K562 (cell line): ENCODE data around the gene ARHGEF7. TPM values are rescaled to one million over a fixed set of nuclear protein-coding genes. Genes with fewer than 3 reads are reported as not detected.

Source experiments
- ATAC-seq: fragments of 200-7000 bp; cut with Tn5 transposase; 3 replicates; pipeline ENCODE4 v1.9.1; 2020; ENCODE audit warnings: moderate library complexity
- BruUV-seq: library from RNA; stranded (reverse); fragments of 400-500 nt; replicated peaks from 2 replicates; lab custom pipeline; 2021; lab: Mats Ljungman, UMichigan
- CTCF ChIA-PET: fragments of 300-600 bp; formaldehyde crosslinking; extraction: SDS; loops from one replicate; lab custom pipeline; 2021; ENCODE audit warnings: low intra/inter-chr PET ratio; lab: Yijun Ruan, JAX
- POLR2A ChIA-PET: fragments of 300-600, 350-650 bp; sonication (Branson Sonifier 250); formaldehyde crosslinking; extraction: SDS; loops from one replicate; lab custom pipeline; 2021; ENCODE audit warnings: antibody characterized with exemption, inconsistent platforms; lab: Yijun Ruan, JAX
- DNase-seq, 4 experiments: peaks; one replicate each; pipeline versions ENCODE4 v3.0.0 to v3.0.0-alpha.2; 2011 to 2018; ENCODE audit warnings: low spot score in 3 of 4, mixed read lengths in 3 of 4; ENCODE audit errors: extremely low read depth in 1 of 4
- FAIRE-seq: peaks from 2 replicates; lab custom pipeline; 2011; peaks lifted over from hg19 to GRCh38; lab: Jason Lieb, UNC
- H2AFZ ChIP-seq: 2 replicates; pipeline ENCODE4 v1.6.0; 2011; ENCODE audit warnings: low read depth, low read length, control low read depth, inconsistent platforms
- H3K27ac ChIP-seq: fragments of 200-600 bp; 3 replicates; pipeline ENCODE4 v1.8.0; 2011; ENCODE audit warnings: low read depth, mild to moderate bottlenecking, control low read depth, inconsistent platforms, low read length, moderate library complexity, mixed read lengths; ENCODE audit errors: extremely low read depth
- H3K27me3 ChIP-seq, 2 experiments: fragments of 300-600 bp in 1 of 2; 2 replicates in 1 of 2; 3 replicates in 1 of 2; pipeline versions ENCODE4 v1.6.0 to v1.8.0; 2011; ENCODE audit warnings: inconsistent platforms in 2 of 2, low read length in 2 of 2, mild to moderate bottlenecking in 1 of 2, mixed read lengths in 1 of 2, moderate library complexity in 1 of 2; ENCODE audit not compliant: control insufficient read depth in 2 of 2, insufficient read depth in 2 of 2
- H3K36me3 ChIP-seq: fragments of 300-600 bp; 3 replicates; pipeline ENCODE4 v1.8.0; 2011; ENCODE audit warnings: mild to moderate bottlenecking, low read length, inconsistent platforms; ENCODE audit not compliant: control insufficient read depth, insufficient read depth
- H3K4me1 ChIP-seq, 2 experiments: fragments of 200-600 bp in 1 of 2; replicated peaks in 1 of 2; 2 replicates in 1 of 2; 3 replicates in 1 of 2; pipeline versions ENCODE4 v1.5.1 to v1.8.0; 2011; ENCODE audit warnings: inconsistent platforms in 2 of 2, low read length in 2 of 2, mild to moderate bottlenecking in 1 of 2, mixed read lengths in 1 of 2, moderate library complexity in 1 of 2; ENCODE audit not compliant: control insufficient read depth in 2 of 2, insufficient read depth in 2 of 2
- H3K4me2 ChIP-seq: 2 replicates; pipeline ENCODE4 v1.6.1; 2011; ENCODE audit warnings: low read length, control low read depth, inconsistent platforms, mixed read lengths; ENCODE audit not compliant: insufficient read depth
- H3K4me3 ChIP-seq: fragments of 200-600 bp; sonication (generic), shearing (Covaris generic); 2 replicates; pipeline ENCODE4 v1.5.1; 2016; ENCODE audit warnings: control low read depth, inconsistent platforms
- H3K79me2 ChIP-seq: fragments of 200-600 bp; 3 replicates; pipeline ENCODE4 v1.8.0; 2011; ENCODE audit warnings: low read length, inconsistent platforms; ENCODE audit not compliant: control insufficient read depth, insufficient read depth
- H3K9ac ChIP-seq, 2 experiments: 2 replicates each; pipeline versions ENCODE4 v1.6.0 to v1.6.1; 2011; ENCODE audit warnings: low read depth in 2 of 2, low read length in 2 of 2, control low read depth in 1 of 2, inconsistent platforms in 1 of 2, mild to moderate bottlenecking in 1 of 2, mixed read lengths in 1 of 2; ENCODE audit not compliant: insufficient read depth in 1 of 2
- H3K9me1 ChIP-seq: one replicate; pipeline ENCODE4 v1.6.0; 2011; ENCODE audit warnings: inconsistent platforms, mild to moderate bottlenecking, low read length, moderate library complexity; ENCODE audit not compliant: control insufficient read depth, insufficient read depth
- H3K9me3 ChIP-seq: replicated peaks from 2 replicates; pipeline ENCODE4 v1.5.1; 2011; ENCODE audit warnings: low read depth, low read length, inconsistent platforms; ENCODE audit not compliant: control insufficient read depth, insufficient read depth
- H4K20me1 ChIP-seq: replicated peaks from 2 replicates; pipeline ENCODE4 v1.6.1; 2011; ENCODE audit warnings: low read length, inconsistent platforms, mixed read lengths; ENCODE audit not compliant: control insufficient read depth, insufficient read depth
- TRIM25 ChIP-seq: fragments of 450-650 bp; IDR thresholded peaks from 2 replicates; pipeline ENCODE4 v1.7.0; 2016; ENCODE audit warnings: borderline replicate concordance
- ZEB2 ChIP-seq: fragments of 450-650 bp; IDR thresholded peaks from 2 replicates; pipeline ENCODE4 v1.6.1; 2016
- ZNF586 ChIP-seq: fragments of 450-650 bp; formaldehyde crosslinking; conservative IDR thresholded peaks from 2 replicates; pipeline ENCODE4 v1.4.0; 2020; ENCODE audit warnings: mild to moderate bottlenecking, moderate library complexity
- WGBS: fragments of 100-300 bp; shearing (Covaris generic); methylation state at CpG from one replicate; pipeline ENCODE4 v1.1.6; 2016; ENCODE audit warnings: low coverage, mixed read lengths; ENCODE audit not compliant: insufficient coverage; ENCODE audit errors: missing lambda C conversion rate; 5-methylcytosine and 5-hydroxymethylcytosine counted together
- in situ Hi-C: fragments of 300-500 bp; cut with MboI; formaldehyde crosslinking; loops from 4 replicates; pipeline ENCODE4 v1.15.0; 2018; ENCODE audit warnings: inconsistent platforms, mixed read lengths
- intact Hi-C: fragments of 100-400 bp; cut with micrococcal nuclease; formaldehyde crosslinking; loops from 2 replicates; pipeline ENCODE4 v1.14.2; 2022
- polyA plus RNA-seq, 8 experiments: library from polyadenylated mRNA; depleted of rRNA in 4 of 8; stranded (reverse) in 5 of 8; unstranded in 3 of 8; fragments of >200 nt; fragmentation: Nextera tagmentation in 2 of 8; fragmentation: Illumina TruSeq in 1 of 8; extraction: Ambion mirVana in 2 of 8; extraction: Trizol in 1 of 8; gene quantifications; 2 replicates each; pipeline versions ENCODE4 v1.2.1 to v1.2.3, GENCODE V29; 2011 to 2014; ENCODE audit warnings: inconsistent platforms in 1 of 8, missing spikeins in 1 of 8
- total RNA-seq, 7 experiments: library from RNA; depleted of rRNA in 6 of 7; stranded (reverse); fragments of >200 nt in 6 of 7; fragmentation: Illumina TruSeq in 2 of 7; extraction: Trizol in 2 of 7; gene quantifications; 2 replicates each; pipeline versions ENCODE4 v1.2.1 to v1.2.3, GENCODE V29; 2011 to 2021; ENCODE audit warnings: low replicate concordance in 1 of 7

ARHGEF7 gene
- total and polyA plus RNA-seq, 9 of the 15 experiments (the other 6 are each of a cell fraction or from before 2014, with no cell fraction given) = 2.1 to 26.8 (median 17.5) TPM

DNA sequence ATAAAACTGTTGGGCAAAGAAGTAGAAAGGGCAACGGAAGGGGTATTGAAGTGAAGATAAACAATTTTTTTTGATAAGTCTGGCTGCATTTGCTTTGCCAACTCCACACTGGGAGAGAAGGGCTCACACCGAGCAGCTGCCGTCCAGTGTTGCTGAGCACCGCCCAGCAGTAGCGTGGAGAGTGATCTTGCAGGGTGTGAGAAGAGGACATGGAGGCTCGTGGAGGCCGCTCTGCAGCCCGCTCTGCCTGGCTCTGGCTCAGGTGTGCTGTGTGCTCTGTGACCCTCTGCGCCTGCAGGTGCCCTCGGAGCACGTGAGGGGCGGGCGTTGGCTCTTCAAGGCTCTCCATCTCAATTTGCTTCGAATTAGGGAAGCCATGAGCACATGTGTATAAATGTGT is 169.5 kb downstream of the ARHGEF7 start (continued):
- TF ChIP-seq ZEB2 = no peak

GRCh38 chr13:111286162-111286561 is 171.1 kb downstream of the ARHGEF7 start:
- BruUV-seq = no TSS peak
- Histone ChIP-seq H3K4me1 (no peaks in the 10 kb centered on the region), H3K27me3 (no peaks in the 10 kb centered on the region), H3K4me3 (no peak overlapping the region), H3K79me2 (no peaks in the 10 kb centered on the region), H2AFZ (no peak overlapping the region), H3K9me1 (no peaks in the 10 kb centered on the region), H3K9ac (no peak overlapping the region), H4K20me1 (no peaks in the 10 kb centered on the region), H3K27ac (no peak overlapping the region), H3K4me2 (no peak overlapping the region), H3K9me3 (no peaks in the 10 kb centered on the region), H3K36me3 (peaks cover 44% of the 10 kb centered on the region; the same call in 1 of the 3 replicates)
- in situ Hi-C loops (no loop called here), intact Hi-C loops (no loop called here)
- WGBS = 77% methylated on average over 11 of the region's 15 CpGs
- TF ChIP-seq TRIM25 (no peak), ZNF586 (CRISPR knock-in tag) (no peak)
- POLR2A ChIA-PET = interaction anchor here (0.6 kb wide), 1 partner anchor 248 kb away, joined by 4 read pairs; no protein-coding TSS in a partner anchor
- CTCF ChIA-PET = no interaction called here
- FAIRE-seq = no peak
- ATAC-seq = no peak
- no peak for DNase-seq
